ENCODE data around the gene EDC4. TPM values are rescaled to one million over a fixed set of nuclear protein-coding genes. Genes with fewer than 3 reads are reported as not detected.

Gene EDC4
- total RNA-seq, 1 donor from 2014 or later, result 64.8 TPM

- Histone ChIP-seq H3K27me3 (ENCODE audit: insufficient read depth, low read length) (no peaks in the 10 kb centered on the region), H3K9ac (ENCODE audit: low read length) (no peak overlapping the region), H3K36me3 (ENCODE audit: insufficient read depth, low read length) (peaks cover 21% of the 10 kb centered on the region), H3K4me2 (ENCODE audit: low read length) (no peak overlapping the region), H4K20me1 (ENCODE audit: insufficient read depth, low read length) (peaks cover 12% of the 10 kb centered on the region), H3K9me3 (ENCODE audit: insufficient read depth, low read depth, low read length) (no peaks in the 10 kb centered on the region), H3K79me2 (ENCODE audit: insufficient read depth, low read length) (peaks cover 20% of the 10 kb centered on the region), H3K4me3 (ENCODE audit: insufficient read depth, low read depth, low read length) (no peak overlapping the region), H2AFZ (ENCODE audit: low read depth, low read length) (no peak overlapping the region), H3K27ac (ENCODE audit: low read depth, low read length) (no peak overlapping the region), H3K4me1 (ENCODE audit: insufficient read depth, low read length) (peaks cover 9% of the 10 kb centered on the region)
- DNase-seq (ENCODE audit: low read depth) (no peak), FAIRE-seq (no peak)
- Mint-ChIP-seq H3K36me3 (ENCODE audit: low read depth, unreplicated experiment) (peaks cover 23% of the 10 kb centered on the region), H3K27ac (ENCODE audit: unreplicated experiment) (peak overlapping the region; percentile 12), H3K9me3 (ENCODE audit: unreplicated experiment) (peaks cover 2% of the 10 kb centered on the region), H3K4me1 (ENCODE audit: low read depth, unreplicated experiment) (peaks cover 4% of the 10 kb centered on the region), H3K27me3 (ENCODE audit: low read depth, unreplicated experiment) (no peaks in the 10 kb centered on the region), H3K4me3 (ENCODE audit: unreplicated experiment) (no peak overlapping the region)
- TF ChIP-seq CTCF (IDR thresholded peaks at IDR 0.05; ENCODE audit: insufficient read depth, low read depth, low read length), result no peak
- TF ChIP-seq EZH2 (IDR thresholded peaks at IDR 0.05; ENCODE audit: insufficient read depth, low read length), result no peak
Measured at GRCh38 chr16:67828651-67829050, 44.2 kb upstream of the EDC4 start.

- peak; percentile 69 for DNase-seq (ENCODE audit: low read depth)
- Mint-ChIP-seq H3K4me3 (ENCODE audit: unreplicated experiment) (peak overlapping the region; percentile 88), H3K4me1 (ENCODE audit: low read depth, unreplicated experiment) (peaks cover 4% of the 10 kb centered on the region), H3K27ac (ENCODE audit: unreplicated experiment) (peak overlapping the region; percentile 79), H3K36me3 (ENCODE audit: low read depth, unreplicated experiment) (peaks cover 15% of the 10 kb centered on the region), H3K27me3 (ENCODE audit: low read depth, unreplicated experiment) (no peaks in the 10 kb centered on the region), H3K9me3 (ENCODE audit: unreplicated experiment) (no peaks in the 10 kb centered on the region)
- H3K27me3 ChIP-seq (ENCODE audit: insufficient read depth, low read length), result no peaks in the 10 kb centered on the region
- H2AFZ ChIP-seq (ENCODE audit: low read depth, low read length), result peak overlapping the region; percentile 77
- H3K9me3 ChIP-seq (ENCODE audit: insufficient read depth, low read depth, low read length), result no peaks in the 10 kb centered on the region
- H3K4me2 ChIP-seq (ENCODE audit: low read length), result peak overlapping the region; percentile 97
- peak overlapping the region; percentile 87 for H3K27ac ChIP-seq (ENCODE audit: low read depth, low read length)
- TF ChIP-seq CTCF (IDR thresholded peaks at IDR 0.05; ENCODE audit: insufficient read depth, low read depth, low read length) (no peak), EZH2 (IDR thresholded peaks at IDR 0.05; ENCODE audit: insufficient read depth, low read length) (no peak)
- H3K9ac ChIP-seq (ENCODE audit: low read length), result peak overlapping the region; percentile 95
- peaks cover 7% of the 10 kb centered on the region for H4K20me1 ChIP-seq (ENCODE audit: insufficient read depth, low read length)
- H3K4me1 ChIP-seq (ENCODE audit: insufficient read depth, low read length), result peaks cover 9% of the 10 kb centered on the region
- peaks cover 24% of the 10 kb centered on the region for H3K79me2 ChIP-seq (ENCODE audit: insufficient read depth, low read length)
- peaks cover 18% of the 10 kb centered on the region for H3K36me3 ChIP-seq (ENCODE audit: insufficient read depth, low read length)
- peak overlapping the region; percentile 81 for H3K4me3 ChIP-seq (ENCODE audit: insufficient read depth, low read depth, low read length)
- FAIRE-seq, result no peak
Measured at GRCh38 chr16:67833030-67833414, 39.8 kb upstream of the EDC4 start.

GRCh38 chr16:67833415-67834241 is 39.2 kb upstream of the EDC4 start:
- H3K27me3 ChIP-seq (ENCODE audit: insufficient read depth, low read length), result no peaks in the 10 kb centered on the region
- TF ChIP-seq CTCF (IDR thresholded peaks at IDR 0.05; ENCODE audit: insufficient read depth, low read depth, low read length), result no peak
- no peak for TF ChIP-seq EZH2 (IDR thresholded peaks at IDR 0.05; ENCODE audit: insufficient read depth, low read length)
- peak overlapping the region; percentile 81 for H3K4me3 ChIP-seq (ENCODE audit: insufficient read depth, low read depth, low read length)
- peak overlapping the region; percentile 88 for H3K4me3 Mint-ChIP-seq (ENCODE audit: unreplicated experiment)
- H3K27ac Mint-ChIP-seq (ENCODE audit: unreplicated experiment), result no peak overlapping the region
- H3K79me2 ChIP-seq (ENCODE audit: insufficient read depth, low read length), result peaks cover 24% of the 10 kb centered on the region
- H3K4me1 ChIP-seq (ENCODE audit: insufficient read depth, low read length), result peaks cover 9% of the 10 kb centered on the region
- H2AFZ ChIP-seq (ENCODE audit: low read depth, low read length), result peak overlapping the region; percentile 77
- no peaks in the 10 kb centered on the region for H3K27me3 Mint-ChIP-seq (ENCODE audit: low read depth, unreplicated experiment)
- peaks cover 15% of the 10 kb centered on the region for H3K36me3 Mint-ChIP-seq (ENCODE audit: low read depth, unreplicated experiment)
- H3K9ac ChIP-seq (ENCODE audit: low read length), result peak overlapping the region; percentile 95
- no peaks in the 10 kb centered on the region for H3K9me3 ChIP-seq (ENCODE audit: insufficient read depth, low read depth, low read length)
- no peaks in the 10 kb centered on the region for H3K9me3 Mint-ChIP-seq (ENCODE audit: unreplicated experiment)
- H3K27ac ChIP-seq (ENCODE audit: low read depth, low read length), result peak overlapping the region; percentile 87
- H3K4me1 Mint-ChIP-seq (ENCODE audit: low read depth, unreplicated experiment), result peaks cover 4% of the 10 kb centered on the region
- peak; percentile 61 for DNase-seq (ENCODE audit: low read depth)
- H3K36me3 ChIP-seq (ENCODE audit: insufficient read depth, low read length), result peaks cover 16% of the 10 kb centered on the region
- peaks cover 7% of the 10 kb centered on the region for H4K20me1 ChIP-seq (ENCODE audit: insufficient read depth, low read length)
- H3K4me2 ChIP-seq (ENCODE audit: low read length), result peak overlapping the region; percentile 97
- FAIRE-seq, result no peak
